K562 (cell line): ENCODE measurements around the gene DHRS13. TPM values are rescaled to one million over a fixed set of nuclear protein-coding genes. Genes with fewer than 3 reads are reported as not detected.

Experiments
- ARHGAP35 ChIP-seq: fragments of 450-650 bp; IDR thresholded peaks from 2 replicates; pipeline ENCODE4 v1.6.1; 2018; ENCODE audit not compliant: partially characterized antibody
- CBFB ChIP-seq: sonication (generic); formaldehyde crosslinking; IDR thresholded peaks from 2 replicates; pipeline ENCODE4 v1.4.0; 2020; ENCODE audit warnings: mild to moderate bottlenecking, missing genetic modification reagents
- CREB1 ChIP-seq, 2 experiments: sonication (generic) in 1 of 2; formaldehyde crosslinking in 1 of 2; IDR thresholded peaks; 2 replicates each; pipeline versions ENCODE4 v1.6.1 to v1.8.0; 2012 to 2022; ENCODE audit warnings: inconsistent platforms in 1 of 2, mild to moderate bottlenecking in 1 of 2, missing genetic modification reagents in 1 of 2, moderate library complexity in 1 of 2
- EWSR1 ChIP-seq: fragments of 450-650 bp; IDR thresholded peaks from 2 replicates; pipeline ENCODE4 v1.6.1; 2018; ENCODE audit warnings: borderline replicate concordance, mild to moderate bottlenecking, low read depth, moderate library complexity; ENCODE audit not compliant: partially characterized antibody
- HDAC2 ChIP-seq: fragments of 450-650 bp; IDR thresholded peaks from 2 replicates; pipeline ENCODE4 v1.6.1; 2016; ENCODE audit warnings: mild to moderate bottlenecking
- ILF3 ChIP-seq: fragments of 450-650 bp; IDR thresholded peaks from 2 replicates; pipeline ENCODE4 v1.6.1; 2018; ENCODE audit warnings: antibody characterized with exemption, mild to moderate bottlenecking, moderate library complexity, borderline replicate concordance
- MAZ ChIP-seq, 2 experiments: fragments of 450-650 bp in 1 of 2; sonication (generic) in 1 of 2; formaldehyde crosslinking; IDR thresholded peaks in 1 of 2; conservative IDR thresholded peaks in 1 of 2; 2 replicates each; pipeline versions ENCODE4 v1.4.0 to v1.5.0; 2020; ENCODE audit warnings: mild to moderate bottlenecking in 1 of 2, missing genetic modification reagents in 1 of 2
- MTA2 ChIP-seq: fragments of 450-650 bp; IDR thresholded peaks from 2 replicates; pipeline ENCODE4 v1.6.1; 2016; ENCODE audit warnings: low read depth
- MYNN ChIP-seq, 2 experiments: sonication (generic); formaldehyde crosslinking in 1 of 2; IDR thresholded peaks; 2 replicates each; pipeline versions ENCODE4 v1.5.0 to v1.6.1; 2016 to 2020; ENCODE audit warnings: antibody characterized with exemption in 1 of 2, missing genetic modification reagents in 1 of 2
- NUFIP1 ChIP-seq: fragments of 450-650 bp; IDR thresholded peaks from 2 replicates; pipeline ENCODE4 v1.6.1; 2018; ENCODE audit not compliant: partially characterized antibody
- POLR2G ChIP-seq: fragments of 200-400 bp; formaldehyde crosslinking; IDR thresholded peaks from 2 replicates; pipeline ENCODE4 v1.6.1; 2017; ENCODE audit warnings: low read depth, mild to moderate bottlenecking, antibody characterized with exemption, low read length, moderate library complexity
- POLR3A ChIP-seq: IDR thresholded peaks from 2 replicates; pipeline ENCODE4 v1.6.1; 2011; ENCODE audit warnings: borderline replicate concordance, mild to moderate bottlenecking, moderate library complexity; ENCODE audit not compliant: insufficient read length, insufficient read depth; ENCODE audit errors: extremely low read depth
- RAD21 ChIP-seq, 2 experiments: fragments of 250-450 bp in 1 of 2; fragments of 450-650 bp in 1 of 2; sonication (Bioruptor Pico) in 1 of 2; formaldehyde crosslinking in 1 of 2; IDR thresholded peaks in 1 of 2; conservative IDR thresholded peaks in 1 of 2; 2 replicates each; pipeline versions ENCODE4 v1.4.0 to v1.8.0; 2020 to 2022; ENCODE audit warnings: mild to moderate bottlenecking in 2 of 2, moderate library complexity in 1 of 2
- SMARCC2 ChIP-seq: fragments of 450-650 bp; IDR thresholded peaks from 2 replicates; pipeline ENCODE4 v1.6.1; 2017; ENCODE audit warnings: antibody characterized with exemption, moderate library complexity, mild to moderate bottlenecking, low read depth
- SRF ChIP-seq, 2 experiments: fragments of 250-450, 450-650 bp in 1 of 2; sonication (Bioruptor Pico) in 1 of 2; sonication (generic) in 1 of 2; formaldehyde crosslinking; IDR thresholded peaks; 2 replicates each; pipeline versions ENCODE4 v1.5.0 to v1.5.1; 2020 to 2022; ENCODE audit warnings: mild to moderate bottlenecking in 1 of 2, missing genetic modification reagents in 1 of 2
- TCF3 ChIP-seq: sonication (generic); formaldehyde crosslinking; IDR thresholded peaks from 2 replicates; pipeline ENCODE4 v1.4.0; 2020; ENCODE audit warnings: mild to moderate bottlenecking, missing genetic modification reagents
- U2AF1 ChIP-seq: fragments of 200-400 bp; formaldehyde crosslinking; optimal IDR thresholded peaks from 2 replicates; pipeline ENCODE3; 2017; ENCODE audit warnings: mild to moderate bottlenecking, low read depth, low read length, moderate library complexity
- ZBTB12 ChIP-seq: fragments of 250-450 bp; sonication (Bioruptor Pico); IDR thresholded peaks from 2 replicates; pipeline ENCODE4 v1.4.0; 2020
- ZNF12 ChIP-seq: sonication (generic); formaldehyde crosslinking; IDR thresholded peaks from 2 replicates; pipeline ENCODE4 v1.4.0; 2020; ENCODE audit warnings: mild to moderate bottlenecking, missing genetic modification reagents
- ZNF239 ChIP-seq: fragments of 250-450 bp; sonication (Bioruptor Pico); IDR thresholded peaks from 2 replicates; pipeline ENCODE4 v1.4.0; 2020; ENCODE audit warnings: mild to moderate bottlenecking
- polyA plus RNA-seq, 8 experiments: library from polyadenylated mRNA; depleted of rRNA in 4 of 8; stranded (reverse) in 5 of 8; unstranded in 3 of 8; fragments of >200 nt; fragmentation: Nextera tagmentation in 2 of 8; fragmentation: Illumina TruSeq in 1 of 8; extraction: Ambion mirVana in 2 of 8; extraction: Trizol in 1 of 8; gene quantifications; 2 replicates each; pipeline versions ENCODE4 v1.2.1 to v1.2.3, GENCODE V29; 2011 to 2014; ENCODE audit warnings: inconsistent platforms in 1 of 8, missing spikeins in 1 of 8
- total RNA-seq, 7 experiments: library from RNA; depleted of rRNA in 6 of 7; stranded (reverse); fragments of >200 nt in 6 of 7; fragmentation: Illumina TruSeq in 2 of 7; extraction: Trizol in 2 of 7; gene quantifications; 2 replicates each; pipeline versions ENCODE4 v1.2.1 to v1.2.3, GENCODE V29; 2011 to 2021; ENCODE audit warnings: low replicate concordance in 1 of 7
- TF ChIP-seq, protein P1 (sequence below), 3 experiments: IDR thresholded peaks in 2 of 3; conservative IDR thresholded peaks in 1 of 3; 2 replicates each; pipeline ENCODE4 v1.5.1; 2011 to 2012; ENCODE audit warnings: low read length in 3 of 3, mild to moderate bottlenecking in 3 of 3, control low read depth in 2 of 3, improper control_type of control experiment in 1 of 3, inconsistent platforms in 1 of 3, low read depth in 1 of 3, mixed read lengths in 1 of 3, moderate library complexity in 1 of 3; ENCODE audit not compliant: insufficient read depth in 2 of 3
- TF ChIP-seq, protein P2 (sequence below): IDR thresholded peaks from 3 replicates; pipeline ENCODE4 v1.6.1; 2011; ENCODE audit warnings: borderline replicate concordance, mild to moderate bottlenecking; ENCODE audit not compliant: insufficient read length, insufficient read depth

Gene DHRS13
- total and polyA plus RNA-seq, 9 of the 15 experiments (the other 6 are each of a cell fraction or from before 2014, with no cell fraction given): 0.32 to 52.3 (median 34.3) TPM; not detected in 1

DNA sequence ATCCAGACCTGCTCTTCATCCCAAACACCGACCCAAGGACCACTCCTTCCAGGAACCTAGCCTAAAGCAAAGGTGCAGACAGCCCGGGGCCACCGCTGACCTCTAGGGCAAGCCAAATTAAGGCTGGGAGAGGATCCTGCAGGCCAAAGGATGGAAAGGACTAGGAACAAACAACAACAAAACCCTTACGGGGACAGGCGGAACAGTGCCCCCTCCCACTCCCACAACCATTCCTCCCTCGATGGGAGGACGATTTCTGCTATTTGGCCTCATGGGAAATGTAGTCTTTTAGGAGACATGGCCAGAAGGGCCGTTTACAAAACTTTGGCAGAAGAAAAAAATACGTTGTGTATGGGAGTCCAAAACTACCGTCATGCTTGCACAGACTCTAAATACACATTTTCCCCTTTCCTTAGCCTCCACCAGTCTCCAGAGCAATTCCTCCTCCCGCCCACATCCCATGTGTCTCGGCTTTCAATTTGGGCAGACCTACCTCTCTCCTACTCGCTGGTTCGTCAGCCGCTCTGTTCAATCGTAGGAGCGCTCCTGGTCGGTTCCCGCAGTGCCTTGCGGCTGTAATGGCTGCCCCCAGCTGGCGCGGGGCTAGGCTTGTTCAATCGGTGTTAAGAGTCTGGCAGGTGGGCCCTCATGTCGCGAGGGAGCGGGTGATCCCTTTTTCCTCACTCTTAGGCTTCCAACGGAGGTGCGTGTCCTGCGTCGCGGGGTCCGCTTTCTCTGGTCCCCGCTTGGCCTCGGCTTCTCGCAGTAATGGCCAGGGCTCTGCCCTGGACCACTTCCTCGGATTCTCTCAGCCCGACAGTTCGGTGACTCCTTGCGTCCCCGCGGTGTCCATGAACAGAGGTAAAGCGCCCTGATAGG is 48.2 kb downstream of the DHRS13 start, which contains the start of gene ERAL1 (continued):
- TF ChIP-seq MYNN (IDR thresholded peaks at IDR 0.05) (peak; percentile 68; the same call in 1 of the 2 replicates), MYNN (CRISPR knock-in tag; IDR thresholded peaks at IDR 0.05) (no peak), TCF3 (CRISPR knock-in tag) (no peak; the same call in 1 of the 2 replicates), MAZ (CRISPR knock-in tag; conservative IDR thresholded peaks at IDR 0.05 in 1 of 2, IDR thresholded peaks at IDR 0.05 in 1 of 2) (peak; percentile 65 to 77), SMARCC2 (no peak), HDAC2 (peak; percentile 97), CBFB (CRISPR knock-in tag) (0 out of 2 replicates have a peak, but pooled peaks have one; percentile 12), NUFIP1 (no peak), MTA2 (no peak), ILF3 (no peak), ARHGAP35 (no peak), ZBTB12 (peak; percentile 4; the same call in 1 of the 2 replicates), U2AF1 (no peak), RAD21 (CRISPR knock-in tag; conservative IDR thresholded peaks at IDR 0.05 in 1 of 2, IDR thresholded peaks at IDR 0.05 in 1 of 2) (0 out of 4 replicates have a peak, but pooled peaks of 1 of the 2 experiments have one; percentile 3), CREB1 (IDR thresholded peaks at IDR 0.05) (no peak), CREB1 (CRISPR knock-in tag; IDR thresholded peaks at IDR 0.05) (peak; percentile 72; the same call in 1 of the 2 replicates), POLR3A (no peak), ZNF12 (CRISPR knock-in tag) (no peak), ZNF239 (CRISPR knock-in tag) (no peak), POLR2G (peak; percentile 95), EWSR1 (no peak), SRF (CRISPR knock-in tag; IDR thresholded peaks at IDR 0.05) (peak in 1 of 2 experiments; percentile 80; a peak in 1 of 4 replicates)
- TF ChIP-seq, protein P1, sequence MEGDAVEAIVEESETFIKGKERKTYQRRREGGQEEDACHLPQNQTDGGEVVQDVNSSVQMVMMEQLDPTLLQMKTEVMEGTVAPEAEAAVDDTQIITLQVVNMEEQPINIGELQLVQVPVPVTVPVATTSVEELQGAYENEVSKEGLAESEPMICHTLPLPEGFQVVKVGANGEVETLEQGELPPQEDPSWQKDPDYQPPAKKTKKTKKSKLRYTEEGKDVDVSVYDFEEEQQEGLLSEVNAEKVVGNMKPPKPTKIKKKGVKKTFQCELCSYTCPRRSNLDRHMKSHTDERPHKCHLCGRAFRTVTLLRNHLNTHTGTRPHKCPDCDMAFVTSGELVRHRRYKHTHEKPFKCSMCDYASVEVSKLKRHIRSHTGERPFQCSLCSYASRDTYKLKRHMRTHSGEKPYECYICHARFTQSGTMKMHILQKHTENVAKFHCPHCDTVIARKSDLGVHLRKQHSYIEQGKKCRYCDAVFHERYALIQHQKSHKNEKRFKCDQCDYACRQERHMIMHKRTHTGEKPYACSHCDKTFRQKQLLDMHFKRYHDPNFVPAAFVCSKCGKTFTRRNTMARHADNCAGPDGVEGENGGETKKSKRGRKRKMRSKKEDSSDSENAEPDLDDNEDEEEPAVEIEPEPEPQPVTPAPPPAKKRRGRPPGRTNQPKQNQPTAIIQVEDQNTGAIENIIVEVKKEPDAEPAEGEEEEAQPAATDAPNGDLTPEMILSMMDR (IDR thresholded peaks at IDR 0.05 in 2 of 3, conservative IDR thresholded peaks at IDR 0.05 in 1 of 3; ENCODE audit: insufficient read depth in 2 of 3, low read depth in 1 of 3, low read length in 3 of 3): peak in 1 of 3 experiments; percentile 16; a peak in 2 of 6 replicates
- TF ChIP-seq, protein P2, sequence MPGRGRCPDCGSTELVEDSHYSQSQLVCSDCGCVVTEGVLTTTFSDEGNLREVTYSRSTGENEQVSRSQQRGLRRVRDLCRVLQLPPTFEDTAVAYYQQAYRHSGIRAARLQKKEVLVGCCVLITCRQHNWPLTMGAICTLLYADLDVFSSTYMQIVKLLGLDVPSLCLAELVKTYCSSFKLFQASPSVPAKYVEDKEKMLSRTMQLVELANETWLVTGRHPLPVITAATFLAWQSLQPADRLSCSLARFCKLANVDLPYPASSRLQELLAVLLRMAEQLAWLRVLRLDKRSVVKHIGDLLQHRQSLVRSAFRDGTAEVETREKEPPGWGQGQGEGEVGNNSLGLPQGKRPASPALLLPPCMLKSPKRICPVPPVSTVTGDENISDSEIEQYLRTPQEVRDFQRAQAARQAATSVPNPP: no peak
